GM21529 (cell line): ENCODE results near the gene DPYSL3.

Experiments used
- ATAC-seq: cut with Tn5 transposase; IDR thresholded peaks from one replicate; pipeline ENCODE4 v1.9.1; 2021; ENCODE audit not compliant: unreplicated experiment

Gene DPYSL3

DNA sequence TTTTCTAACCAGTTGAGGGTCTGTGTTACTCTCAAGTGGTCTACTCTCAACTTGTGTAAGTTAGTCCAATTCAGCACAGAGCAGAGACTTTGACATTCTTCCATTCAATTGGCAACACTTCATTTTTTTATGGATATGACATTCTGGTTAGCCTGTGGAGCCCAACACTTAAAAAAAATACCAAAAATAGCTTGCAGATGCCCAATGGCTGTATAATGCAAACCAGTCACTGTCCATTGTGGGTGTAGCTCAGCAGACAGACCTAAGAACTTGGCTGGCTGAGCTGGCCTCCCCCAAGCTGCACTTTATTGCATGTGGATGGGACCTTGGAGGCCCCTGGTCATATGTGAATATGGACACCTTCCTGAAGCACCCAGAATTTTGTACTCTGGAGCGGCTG, 103.2 kb downstream of the DPYSL3 start:
- no peak for ATAC-seq

DNA sequence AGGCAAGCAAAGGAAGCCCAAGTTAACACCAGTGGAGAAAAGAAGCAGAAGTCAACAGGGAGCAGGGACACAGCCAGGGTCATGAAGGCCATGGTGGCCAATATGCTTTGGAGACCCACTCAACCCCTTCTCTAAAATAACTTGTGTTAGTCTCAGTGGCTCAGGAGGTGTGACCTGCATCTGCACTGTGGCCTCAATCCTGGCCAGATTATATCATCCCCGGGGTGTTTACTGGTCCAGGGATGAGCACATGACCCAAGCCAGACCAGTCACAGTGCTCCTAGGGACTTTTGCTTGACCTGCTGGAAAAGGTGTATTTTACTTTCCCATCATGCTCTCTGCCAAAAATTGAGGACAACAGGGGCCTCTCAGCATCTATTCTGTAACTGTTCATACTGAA, 105.2 kb downstream of the DPYSL3 start:
- ATAC-seq: peak; percentile 12

DNA sequence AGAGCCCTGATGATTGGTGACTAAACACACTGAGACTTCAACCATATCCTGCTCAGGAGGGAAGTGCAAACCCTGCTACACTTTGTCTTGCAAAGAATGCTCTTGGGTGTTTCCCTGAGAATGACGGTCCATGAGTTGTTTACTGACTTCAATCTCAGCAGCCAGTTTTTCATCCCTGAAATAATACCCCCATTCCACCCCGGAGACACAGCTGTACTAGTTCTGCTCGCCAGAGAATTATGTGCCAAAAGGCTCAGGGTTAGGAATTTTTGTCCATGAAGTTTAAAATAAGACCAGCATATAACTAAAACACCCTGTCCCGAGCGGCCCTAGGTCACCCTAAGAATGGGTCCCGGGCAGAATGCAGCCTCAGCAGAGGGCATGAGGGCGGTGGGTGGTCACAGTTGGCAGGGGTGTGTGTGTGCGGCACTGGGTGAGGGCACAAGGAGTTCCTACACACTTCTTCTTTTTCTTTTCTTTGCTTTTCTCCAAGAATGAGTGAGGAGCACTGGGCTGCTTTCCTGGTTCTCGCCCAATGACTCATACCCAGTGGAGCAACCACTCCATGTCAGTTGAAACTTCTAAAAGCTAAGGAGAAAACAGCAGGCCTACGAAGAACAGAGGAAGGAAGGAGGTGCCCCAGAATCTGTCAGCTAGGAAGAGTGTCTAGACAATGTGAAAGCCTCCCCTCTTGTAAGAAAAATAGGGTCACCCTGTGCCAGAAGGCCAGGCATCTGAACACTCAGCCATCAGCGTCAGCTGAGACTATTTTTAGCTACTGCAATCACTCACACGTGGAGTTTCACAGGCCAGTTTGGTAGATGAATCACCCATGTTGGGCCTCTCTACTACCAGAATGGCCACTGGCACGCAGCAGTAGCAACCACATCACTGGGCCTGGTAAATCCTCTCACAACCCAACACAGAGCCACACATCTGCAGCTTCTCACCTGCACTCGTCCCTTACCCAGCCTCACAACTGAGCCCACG, 105.9 kb downstream of the DPYSL3 start:
- ATAC-seq: peak; percentile 95

DNA sequence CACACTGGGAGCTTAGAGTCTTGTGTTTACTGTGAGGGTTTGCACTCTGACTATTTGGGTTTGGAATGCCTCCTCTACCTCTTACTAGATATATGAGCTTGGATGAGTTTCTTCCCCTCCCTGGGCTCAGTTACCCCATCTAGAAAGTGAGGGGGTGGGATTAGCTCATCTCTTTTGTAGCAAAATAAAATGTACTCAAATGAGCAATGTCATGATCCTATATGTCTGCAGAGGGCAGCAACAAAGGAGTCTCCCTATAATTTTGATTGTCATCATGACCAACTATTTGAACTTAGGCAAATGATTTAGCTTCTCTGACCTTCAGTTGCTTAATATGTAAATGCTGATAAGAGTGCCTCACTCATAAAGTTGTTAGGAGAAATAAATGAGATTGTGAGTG, 109.0 kb downstream of the DPYSL3 start:
- ATAC-seq: no peak

DNA sequence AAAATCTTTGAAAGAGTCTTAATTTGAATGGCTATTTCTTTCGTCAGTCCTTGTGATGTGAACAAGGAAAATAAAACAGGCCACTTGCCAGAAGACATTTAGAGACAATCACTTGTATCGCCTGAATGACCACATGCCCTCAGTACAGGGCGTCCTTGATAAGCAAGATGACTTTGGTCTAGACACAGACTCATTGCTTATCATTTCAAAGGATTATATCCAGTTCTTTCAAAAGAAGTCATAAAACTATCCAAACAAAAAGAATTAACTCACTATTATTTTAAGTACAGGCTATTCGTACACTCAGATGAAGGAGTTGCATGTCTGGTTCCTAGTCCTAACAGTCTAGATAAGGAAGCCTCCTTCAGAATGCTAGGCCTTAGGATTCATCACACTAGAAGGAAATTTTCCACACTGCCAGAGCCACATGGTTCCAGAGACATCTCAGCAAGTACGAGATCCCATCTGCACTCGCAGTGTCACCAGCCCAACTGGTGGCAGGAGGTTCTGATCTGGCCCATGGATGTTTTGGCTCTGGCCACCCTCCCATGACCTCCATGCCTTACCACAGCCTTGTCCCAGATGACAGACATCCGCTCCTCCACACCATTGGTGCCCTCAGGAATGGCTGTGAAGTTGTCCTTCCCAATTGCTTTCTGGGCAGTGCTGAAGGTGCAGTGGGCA, 109.6 kb downstream of the DPYSL3 start:
- ATAC-seq: no peak

DNA sequence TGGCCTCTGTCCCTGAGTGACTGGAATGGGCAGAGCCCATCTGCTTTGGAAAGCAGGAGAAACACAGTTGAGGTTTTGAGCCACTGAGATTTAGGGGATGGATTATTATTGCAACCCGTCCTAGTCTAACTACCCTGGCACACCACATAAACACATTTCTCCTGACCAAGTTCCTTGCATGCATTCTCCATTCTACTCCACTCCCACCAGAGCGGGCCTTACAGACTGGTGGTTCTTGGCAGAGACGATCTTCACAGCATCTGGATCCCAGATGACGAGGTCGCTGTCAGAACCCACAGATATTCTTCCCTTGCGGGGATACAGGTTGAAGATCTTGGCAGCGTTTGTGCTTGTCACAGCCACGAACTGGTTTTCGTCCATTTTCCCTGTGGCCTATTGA, 111.0 kb downstream of the DPYSL3 start:
- ATAC-seq: no peak

DNA sequence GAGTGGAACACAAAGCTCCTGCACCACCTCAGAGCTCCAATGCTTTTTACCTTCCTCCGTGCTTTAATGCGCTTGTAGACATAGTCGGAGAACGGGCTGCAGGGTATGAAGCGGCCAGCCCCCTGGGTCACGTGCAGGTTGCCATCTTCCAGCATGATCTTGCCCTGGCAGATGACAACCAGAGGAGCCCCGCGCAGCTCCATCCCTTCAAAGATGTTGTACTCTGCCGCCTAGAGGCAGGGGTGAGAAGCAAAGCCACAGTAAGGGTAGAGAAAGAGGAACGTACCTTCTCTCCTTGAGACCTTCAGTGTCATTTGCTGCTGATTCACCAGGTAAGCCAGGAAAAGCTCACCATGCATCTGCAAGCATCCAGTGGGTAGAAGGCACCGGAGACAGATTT, 112.3 kb downstream of the DPYSL3 start:
- ATAC-seq: no peak

DNA sequence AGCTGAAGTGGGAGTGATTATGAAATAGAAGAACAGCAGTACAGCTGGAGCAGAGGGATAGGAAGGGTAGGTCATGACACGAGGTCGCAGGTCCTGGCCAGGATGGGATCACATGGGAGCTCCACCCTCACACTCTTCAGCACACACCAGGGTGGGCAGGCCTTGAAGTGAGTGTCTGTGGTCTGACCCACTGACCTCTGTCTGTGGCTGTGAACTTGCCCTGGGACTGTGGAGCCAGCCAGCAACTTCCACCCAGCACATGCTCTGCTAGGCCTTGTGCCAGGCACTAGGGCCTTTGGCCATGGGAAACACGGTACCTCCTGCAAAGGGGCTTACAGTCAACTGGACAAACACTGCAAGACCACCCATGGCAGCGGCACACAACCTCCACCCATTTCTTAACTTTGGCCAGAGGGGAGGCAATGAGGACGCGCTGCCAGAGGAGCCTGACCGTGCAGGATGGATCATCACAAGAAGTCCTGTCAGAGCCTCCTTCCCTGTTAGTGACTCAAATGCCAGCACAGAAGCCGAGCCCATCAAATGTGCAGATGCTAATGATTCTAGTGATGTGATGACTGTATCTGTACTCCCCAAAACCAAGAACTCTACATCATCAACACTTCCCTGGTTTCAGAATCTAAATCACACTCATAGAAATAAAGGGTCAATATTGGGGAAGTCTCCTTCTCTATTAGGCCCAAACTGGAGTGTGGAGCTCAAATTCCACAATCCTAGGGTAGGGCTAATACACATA, 113.6 kb downstream of the DPYSL3 start:
- no peak for ATAC-seq

DNA sequence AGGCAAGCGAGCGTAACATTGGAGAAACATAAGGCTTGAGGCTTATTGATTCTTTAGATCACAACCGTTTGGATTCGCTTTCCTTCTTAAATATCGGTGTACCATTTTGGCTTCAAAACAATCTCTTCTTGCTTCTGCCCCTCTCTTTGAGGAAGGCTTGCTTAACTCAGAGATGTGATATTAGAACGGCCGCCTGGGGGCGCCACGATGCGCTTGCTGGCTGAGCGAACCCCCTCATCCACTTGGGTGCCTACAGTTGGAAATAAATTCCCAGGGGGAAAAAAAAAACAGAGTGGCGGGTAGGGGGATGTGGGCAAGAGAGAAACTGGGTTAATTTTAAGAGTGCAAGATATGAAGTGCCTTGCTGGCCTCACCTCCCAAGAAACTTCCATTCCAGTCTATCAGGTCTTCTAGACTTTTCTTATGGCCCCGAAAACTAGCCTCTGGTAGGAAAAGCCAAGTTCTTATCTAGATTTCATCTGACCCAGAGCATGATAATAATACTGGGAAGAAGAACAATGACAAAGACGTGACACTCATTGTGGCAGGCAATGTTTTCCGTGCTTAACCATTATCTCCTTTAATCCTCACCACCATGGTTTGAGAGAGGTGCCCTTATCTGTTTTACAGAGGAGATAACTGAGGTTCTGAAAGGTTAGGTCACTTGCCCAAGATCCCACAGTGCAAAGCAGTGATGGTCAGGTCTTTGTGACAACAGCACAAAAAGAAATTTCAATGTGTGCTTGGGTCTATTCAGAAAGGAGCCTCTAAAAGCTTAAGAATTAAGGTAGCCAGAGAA, 115.8 kb downstream of the DPYSL3 start:
- ATAC-seq: no peak

DNA sequence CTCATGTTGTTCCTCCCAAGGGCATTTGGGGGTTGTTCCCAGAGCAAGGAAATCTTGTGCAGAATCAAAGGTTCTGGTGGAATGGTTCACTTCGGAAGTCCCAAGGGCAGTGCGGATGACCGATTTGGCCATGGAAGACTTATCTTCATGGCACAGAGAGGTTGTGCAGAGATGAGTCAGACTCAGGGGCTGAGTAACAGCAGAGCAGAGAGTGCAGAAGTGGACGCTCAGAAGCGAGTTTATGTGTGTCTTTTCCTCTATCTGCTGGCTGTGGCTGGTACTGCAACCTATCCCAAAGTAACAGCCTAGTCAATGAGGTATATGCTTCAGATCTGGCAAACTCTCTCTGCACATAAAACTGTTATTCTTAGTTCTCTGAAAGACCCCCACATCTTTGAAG, 118.1 kb downstream of the DPYSL3 start:
- peak; percentile 92 for ATAC-seq

DNA sequence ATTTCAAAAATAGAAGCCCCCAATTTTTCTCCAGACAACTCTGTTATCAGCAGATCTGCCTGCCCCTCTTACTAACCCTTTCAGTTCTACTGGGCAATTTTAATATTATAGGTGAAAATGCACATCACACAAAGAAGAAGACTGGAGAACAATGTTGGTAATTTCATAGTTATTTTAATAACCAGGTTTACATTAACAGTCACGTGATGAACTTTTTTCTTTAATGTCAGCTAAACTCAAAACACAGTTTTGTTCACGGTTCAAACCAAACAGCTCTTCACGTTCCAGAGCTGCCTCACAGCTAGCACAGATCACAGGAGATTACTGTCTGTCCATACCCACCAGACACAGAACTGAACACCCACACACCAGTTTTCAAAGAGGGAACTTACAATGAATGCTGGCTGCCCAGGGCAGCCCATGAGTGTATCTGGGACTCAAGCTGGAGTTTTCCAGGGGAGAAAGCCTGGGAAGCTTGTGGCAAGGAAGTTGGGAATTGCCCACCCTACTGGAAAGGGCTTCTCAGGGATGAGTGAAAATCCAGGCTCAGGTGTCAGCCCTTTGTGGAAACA, 119.1 kb downstream of the DPYSL3 start:
- no peak for ATAC-seq

DNA sequence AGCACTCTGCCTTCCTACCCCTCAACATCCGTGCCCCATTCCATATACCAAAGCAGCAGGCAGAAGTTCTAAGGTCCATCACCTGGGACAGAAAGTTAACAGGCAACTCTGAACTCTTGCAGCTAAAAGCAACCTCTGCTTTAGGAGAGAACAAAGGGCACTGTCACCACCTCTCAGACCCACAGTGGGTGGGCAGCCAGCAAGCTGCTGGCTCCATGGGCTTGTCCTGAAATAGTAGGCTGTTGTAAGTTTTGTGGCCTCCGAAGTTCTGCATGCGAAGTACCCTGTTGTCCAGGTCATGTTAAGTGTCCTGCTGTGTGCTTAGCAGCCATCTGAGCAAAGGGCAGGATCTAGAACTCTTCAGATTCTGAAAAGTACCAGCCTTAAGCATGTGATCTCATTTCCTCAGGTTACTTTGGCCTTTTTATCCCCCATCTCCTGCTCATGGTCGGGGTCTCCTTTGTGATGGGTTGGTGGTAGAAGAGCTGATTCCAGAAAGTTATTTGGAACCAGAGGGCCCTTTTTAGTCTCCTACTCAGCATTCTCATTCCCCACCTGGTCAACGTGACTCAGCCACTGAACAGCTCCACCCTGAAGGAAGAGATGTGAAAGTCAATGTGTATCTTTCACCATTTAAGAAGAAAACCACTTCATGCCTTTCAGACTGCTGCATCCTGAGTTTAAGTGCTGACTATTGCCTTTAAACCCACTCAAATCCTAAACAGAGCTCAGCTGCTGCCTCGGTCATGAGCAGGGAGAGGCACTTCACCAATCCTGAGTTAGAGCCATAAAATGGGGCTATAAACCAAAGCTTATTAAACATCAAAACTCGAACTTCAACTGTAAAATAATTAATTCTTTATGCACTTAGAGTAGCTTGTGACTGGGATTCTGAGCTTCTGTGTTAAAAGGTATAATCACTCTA, 121.4 kb downstream of the DPYSL3 start:
- ATAC-seq: no peak

DNA sequence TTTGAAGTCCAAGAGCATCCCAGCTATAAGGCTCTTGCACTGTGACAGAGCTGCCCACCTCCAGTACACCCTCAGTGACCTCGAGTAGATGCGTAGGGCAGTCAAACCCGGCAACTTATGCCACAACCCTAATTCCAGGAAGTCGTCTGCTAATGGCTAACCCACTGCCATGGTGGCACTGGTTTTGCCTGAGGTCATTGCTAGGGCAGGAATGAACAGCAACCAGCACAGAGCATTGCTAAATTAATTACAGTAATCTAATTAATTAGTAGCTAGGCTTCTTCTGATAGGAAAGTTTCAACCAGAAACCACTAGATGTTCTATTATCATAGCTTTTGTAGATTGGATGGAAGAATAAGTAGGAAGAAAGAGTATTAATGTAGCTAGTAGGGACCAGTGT, 122.8 kb downstream of the DPYSL3 start:
- no peak for ATAC-seq

DNA sequence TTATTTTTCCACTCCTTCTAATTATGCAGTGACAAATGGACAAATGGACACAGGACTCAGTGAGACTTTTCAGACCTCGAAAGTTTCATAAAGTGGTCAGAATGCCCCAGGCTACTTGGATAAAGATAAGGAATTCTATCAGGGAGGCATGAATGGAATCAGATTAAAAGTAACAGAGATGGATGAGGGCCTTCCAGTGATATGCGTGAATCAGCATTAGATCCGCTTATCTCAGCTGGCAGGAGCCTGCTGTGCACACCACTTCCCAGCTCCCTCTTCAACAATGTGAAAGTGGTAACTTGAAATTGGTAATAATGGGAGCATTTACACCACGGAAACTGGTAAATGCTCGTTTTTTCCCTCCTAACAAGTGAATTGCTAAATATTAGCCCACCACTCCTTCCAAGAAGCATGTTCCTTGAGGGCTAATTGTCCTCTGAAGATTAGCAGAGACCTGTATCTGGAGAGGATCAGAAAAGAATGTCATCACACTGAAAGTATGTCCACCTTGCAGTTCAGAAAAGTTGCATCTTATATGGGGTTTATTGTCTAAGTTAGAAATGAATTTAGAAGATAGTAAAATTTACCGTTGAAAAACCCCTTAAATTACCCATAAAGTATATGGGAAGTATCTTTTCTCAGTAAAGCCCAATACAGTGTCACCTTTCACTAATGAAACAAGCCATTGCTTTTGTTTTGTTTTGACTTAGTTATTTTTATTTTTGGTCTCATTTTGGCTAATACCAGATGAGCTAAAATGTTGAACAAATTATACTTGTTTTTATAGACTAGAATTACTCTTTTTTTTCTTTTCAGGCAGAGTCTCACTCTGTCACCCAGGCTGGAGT, 125.3 kb downstream of the DPYSL3 start:
- no peak for ATAC-seq

DNA sequence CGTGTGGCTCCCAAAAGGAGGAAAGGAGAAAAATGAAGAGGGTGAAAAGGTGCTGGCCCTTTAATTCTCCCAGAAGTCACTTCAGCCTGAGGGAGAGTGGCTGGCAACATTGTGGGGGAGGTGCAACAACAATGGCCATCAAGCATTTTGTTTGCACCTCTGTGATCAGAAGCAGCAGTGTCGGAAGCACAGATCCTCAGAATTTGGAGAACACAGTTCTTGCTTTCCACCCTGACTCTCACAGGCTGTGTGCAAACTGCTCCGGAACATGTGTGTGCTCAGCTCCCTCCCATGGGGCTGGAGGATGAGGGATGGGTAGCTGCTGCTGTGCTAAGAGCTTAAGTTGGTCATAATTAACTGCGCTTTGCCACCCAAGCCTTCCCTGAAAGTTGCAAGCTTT, 127.1 kb downstream of the DPYSL3 start:
- ATAC-seq: no peak

DNA sequence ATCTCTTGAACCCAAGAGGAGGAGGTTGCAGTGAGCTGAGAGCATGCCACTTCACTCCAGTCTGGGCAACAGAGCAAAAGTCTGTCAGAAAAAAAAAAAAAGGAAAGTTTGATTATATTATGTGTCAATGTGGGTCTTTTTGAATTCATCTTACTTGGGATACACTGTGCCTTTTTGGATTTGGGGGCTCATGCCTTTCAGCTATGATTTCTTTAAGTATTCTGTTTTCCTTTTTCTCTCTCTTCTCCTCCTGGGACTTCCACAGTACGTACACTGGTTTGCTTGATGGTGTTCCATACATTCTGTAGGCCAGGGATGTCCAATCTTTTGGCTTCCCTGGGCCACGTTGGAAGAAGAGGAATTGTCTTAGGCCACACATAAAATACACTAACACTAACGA, 128.3 kb downstream of the DPYSL3 start:
- ATAC-seq: no peak

DNA sequence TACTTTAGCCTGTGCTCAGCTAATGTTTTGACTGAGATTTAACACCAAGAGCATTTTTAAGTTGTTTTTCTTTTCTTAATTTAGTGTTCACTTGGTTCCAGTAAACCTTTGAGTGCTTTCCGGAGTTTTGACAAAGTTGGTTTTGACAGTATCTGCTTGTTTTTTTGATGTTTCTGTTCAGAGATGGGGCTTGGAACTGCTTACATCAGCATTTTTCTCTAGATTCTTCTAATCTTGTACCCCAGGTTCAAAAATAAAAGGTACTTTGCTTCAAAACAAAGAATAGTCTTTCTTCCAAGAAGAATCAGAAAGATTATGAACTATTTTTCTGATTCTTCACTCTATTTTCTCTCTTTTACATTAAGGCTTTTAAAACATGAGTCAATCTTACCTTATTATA, 132.2 kb downstream of the DPYSL3 start:
- no peak for ATAC-seq

DNA sequence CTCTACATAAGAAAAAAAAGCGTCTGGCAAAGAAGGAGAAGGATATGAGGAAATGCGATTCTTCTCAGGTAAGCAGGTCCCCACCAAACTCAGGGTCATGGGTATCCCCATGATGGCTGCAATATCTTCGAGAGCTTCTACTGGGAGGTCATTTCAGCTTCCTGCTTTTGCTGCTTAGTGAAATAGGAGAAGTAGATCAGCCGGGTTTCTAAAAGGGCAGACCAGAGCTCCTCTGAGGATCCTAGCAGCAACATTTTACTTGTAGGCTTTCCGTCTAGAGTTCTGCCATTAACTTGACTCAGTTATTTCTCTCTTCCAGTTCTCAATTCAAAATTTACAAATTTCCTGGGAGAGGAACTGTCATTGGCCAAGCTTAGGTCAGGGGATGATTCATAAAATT, 134.7 kb downstream of the DPYSL3 start:
- no peak for ATAC-seq
